ENCODE measurements around the gene HYKK. TPM values are rescaled to one million over a fixed set of nuclear protein-coding genes. Genes with fewer than 3 reads are reported as not detected.

The HYKK gene
- total RNA-seq, 1 donor, result 5.1 TPM

DNA sequence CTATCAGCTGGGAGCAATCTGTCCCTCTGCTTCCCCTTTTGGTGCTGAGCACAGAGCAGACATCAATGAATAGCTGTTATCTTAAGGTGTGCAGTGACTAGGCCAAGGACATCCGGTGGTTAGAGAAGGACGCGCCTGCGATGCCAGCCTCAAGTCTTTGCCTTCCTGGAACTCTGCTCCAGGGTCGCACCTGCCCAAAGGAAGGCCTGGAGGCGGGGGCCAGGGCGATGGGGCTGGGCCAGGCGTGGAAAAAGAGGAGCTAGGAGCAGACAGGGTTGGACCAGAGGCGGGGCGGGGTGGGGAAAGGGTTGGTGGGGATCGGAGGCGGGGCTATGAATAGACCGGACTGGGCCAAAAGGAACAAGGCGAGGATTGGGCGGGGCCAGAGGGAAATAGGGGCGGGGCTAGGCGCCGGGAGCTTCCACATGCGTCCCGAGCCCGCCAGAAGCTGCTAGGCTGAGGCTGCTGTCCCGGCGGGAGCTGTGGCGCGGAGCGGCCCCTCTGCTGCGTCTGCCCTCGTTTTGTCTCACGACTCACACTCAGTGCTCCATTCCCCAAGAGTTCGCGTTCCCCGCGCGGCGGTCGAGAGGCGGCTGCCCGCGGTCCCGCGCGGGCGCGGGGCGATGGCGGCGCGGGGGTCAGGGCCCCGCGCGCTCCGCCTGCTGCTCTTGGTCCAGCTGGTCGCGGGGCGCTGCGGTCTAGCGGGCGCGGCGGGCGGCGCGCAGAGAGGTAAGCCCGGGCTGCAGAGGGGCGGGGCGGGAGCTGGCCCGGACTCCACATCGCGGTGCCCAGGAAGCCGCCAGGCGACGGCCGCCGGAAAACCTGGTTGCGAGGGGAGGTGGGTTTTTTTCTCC lies 57.9 kb downstream of the HYKK start, which contains the start of gene CHRNA5:
Gene CHRNA5 (plus strand): TSS at position 424 of the 854 bp plus-strand sequence. CDS start 200 bp downstream, at position 624.
- peak; percentile 92 for DNase-seq (ENCODE audit: insufficient read length, low spot score, missing footprints)
- Histone ChIP-seq H2AFZ (ENCODE audit: low read length) (peak within 1 kb of the TSS; percentile 72), H3K36me3 (ENCODE audit: insufficient read depth, low read length) (no peaks in the 10 kb centered on the region), H3K9me3 (ENCODE audit: low read depth, low read length) (no peaks in the 10 kb centered on the region), H3K4me1 (ENCODE audit: insufficient read depth, low read length) (peaks cover 6% of the 10 kb centered on the region), H3K4me2 (ENCODE audit: insufficient read depth, low read length) (peak within 1 kb of the TSS; percentile 86), H4K20me1 (ENCODE audit: insufficient read depth, low read length) (no peaks in the 10 kb centered on the region), H3K4me3 (ENCODE audit: insufficient read depth, low read length) (peak within 1 kb of the TSS; percentile 69), H3K79me2 (ENCODE audit: insufficient read depth, low read length) (no peaks in the 10 kb centered on the region), H3K27me3 (ENCODE audit: insufficient read depth, low read length) (peaks cover 28% of the 10 kb centered on the region), H3K27ac (ENCODE audit: low read depth, low read length) (no peak within 1 kb of the TSS)
- TF ChIP-seq, protein P1, sequence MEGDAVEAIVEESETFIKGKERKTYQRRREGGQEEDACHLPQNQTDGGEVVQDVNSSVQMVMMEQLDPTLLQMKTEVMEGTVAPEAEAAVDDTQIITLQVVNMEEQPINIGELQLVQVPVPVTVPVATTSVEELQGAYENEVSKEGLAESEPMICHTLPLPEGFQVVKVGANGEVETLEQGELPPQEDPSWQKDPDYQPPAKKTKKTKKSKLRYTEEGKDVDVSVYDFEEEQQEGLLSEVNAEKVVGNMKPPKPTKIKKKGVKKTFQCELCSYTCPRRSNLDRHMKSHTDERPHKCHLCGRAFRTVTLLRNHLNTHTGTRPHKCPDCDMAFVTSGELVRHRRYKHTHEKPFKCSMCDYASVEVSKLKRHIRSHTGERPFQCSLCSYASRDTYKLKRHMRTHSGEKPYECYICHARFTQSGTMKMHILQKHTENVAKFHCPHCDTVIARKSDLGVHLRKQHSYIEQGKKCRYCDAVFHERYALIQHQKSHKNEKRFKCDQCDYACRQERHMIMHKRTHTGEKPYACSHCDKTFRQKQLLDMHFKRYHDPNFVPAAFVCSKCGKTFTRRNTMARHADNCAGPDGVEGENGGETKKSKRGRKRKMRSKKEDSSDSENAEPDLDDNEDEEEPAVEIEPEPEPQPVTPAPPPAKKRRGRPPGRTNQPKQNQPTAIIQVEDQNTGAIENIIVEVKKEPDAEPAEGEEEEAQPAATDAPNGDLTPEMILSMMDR (IDR thresholded peaks at IDR 0.05; ENCODE audit: extremely low read depth, low read depth, low read length), result no peak

GRCh38 chr15:78565951-78566774 lies 58.8 kb downstream of the HYKK start:
- Histone ChIP-seq H2AFZ (ENCODE audit: low read length) (peak overlapping the region; percentile 53), H4K20me1 (ENCODE audit: insufficient read depth, low read length) (no peaks in the 10 kb centered on the region), H3K4me3 (ENCODE audit: insufficient read depth, low read length) (peak overlapping the region; percentile 69), H3K4me2 (ENCODE audit: insufficient read depth, low read length) (peak overlapping the region; percentile 86), H3K27me3 (ENCODE audit: insufficient read depth, low read length) (peaks cover 29% of the 10 kb centered on the region), H3K9me3 (ENCODE audit: low read depth, low read length) (no peaks in the 10 kb centered on the region), H3K4me1 (ENCODE audit: insufficient read depth, low read length) (peaks cover 6% of the 10 kb centered on the region), H3K27ac (ENCODE audit: low read depth, low read length) (no peak overlapping the region), H3K79me2 (ENCODE audit: insufficient read depth, low read length) (no peaks in the 10 kb centered on the region), H3K36me3 (ENCODE audit: insufficient read depth, low read length) (no peaks in the 10 kb centered on the region)
- DNase-seq (ENCODE audit: insufficient read length, low spot score, missing footprints), result peak; percentile 74
- TF ChIP-seq, protein P1 (IDR thresholded peaks at IDR 0.05; ENCODE audit: extremely low read depth, low read depth, low read length), result peak; percentile 33

DNA sequence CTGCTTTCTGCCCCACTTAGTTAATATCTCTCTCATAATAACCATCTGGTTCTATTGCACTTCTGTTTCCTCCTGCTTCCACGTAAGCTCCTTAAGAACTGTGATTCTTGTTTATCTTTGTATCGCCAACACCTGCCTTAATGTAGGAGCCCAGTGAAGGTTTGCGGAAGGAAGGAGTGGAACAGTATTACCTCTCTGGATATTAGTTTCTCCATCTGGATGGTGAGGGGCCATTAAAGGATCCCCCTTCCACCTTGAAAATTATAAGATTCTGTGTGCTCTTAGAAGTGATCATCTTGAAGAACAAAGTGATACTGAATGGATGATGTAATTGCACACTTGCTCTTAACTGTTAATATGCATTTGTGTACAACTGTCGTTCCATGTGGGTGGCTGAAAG lies 60.2 kb downstream of the HYKK start:
- TF ChIP-seq, protein P1 (IDR thresholded peaks at IDR 0.05; ENCODE audit: extremely low read depth, low read depth, low read length), result no peak
- Histone ChIP-seq H2AFZ (ENCODE audit: low read length) (no peak overlapping the region), H3K27me3 (ENCODE audit: insufficient read depth, low read length) (peaks cover 30% of the 10 kb centered on the region), H3K27ac (ENCODE audit: low read depth, low read length) (no peak overlapping the region), H3K4me3 (ENCODE audit: insufficient read depth, low read length) (no peak overlapping the region), H3K4me1 (ENCODE audit: insufficient read depth, low read length) (peaks cover 6% of the 10 kb centered on the region), H4K20me1 (ENCODE audit: insufficient read depth, low read length) (no peaks in the 10 kb centered on the region), H3K79me2 (ENCODE audit: insufficient read depth, low read length) (no peaks in the 10 kb centered on the region), H3K9me3 (ENCODE audit: low read depth, low read length) (no peaks in the 10 kb centered on the region), H3K36me3 (ENCODE audit: insufficient read depth, low read length) (no peaks in the 10 kb centered on the region), H3K4me2 (ENCODE audit: insufficient read depth, low read length) (no peak overlapping the region)
- no peak for DNase-seq (ENCODE audit: insufficient read length, low spot score, missing footprints)

Measured in osteoblast (primary cell).